Fibroblast of skin of left biceps (primary cell): ENCODE measurements around the gene SMIM27.
"Not testable (repeated sequence)": the region's sequence is repeated elsewhere in the genome, so short reads cannot be mapped to it uniquely, and the experiment has no call there.

Experiments used
- DNase-seq, 2 experiments: peaks; one replicate each; pipeline ENCODE4 v3.0.0-alpha.2; 2013; ENCODE audit warnings: low read depth in 2 of 2

SMIM27 gene, protein sequence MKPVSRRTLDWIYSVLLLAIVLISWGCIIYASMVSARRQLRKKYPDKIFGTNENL

DNA sequence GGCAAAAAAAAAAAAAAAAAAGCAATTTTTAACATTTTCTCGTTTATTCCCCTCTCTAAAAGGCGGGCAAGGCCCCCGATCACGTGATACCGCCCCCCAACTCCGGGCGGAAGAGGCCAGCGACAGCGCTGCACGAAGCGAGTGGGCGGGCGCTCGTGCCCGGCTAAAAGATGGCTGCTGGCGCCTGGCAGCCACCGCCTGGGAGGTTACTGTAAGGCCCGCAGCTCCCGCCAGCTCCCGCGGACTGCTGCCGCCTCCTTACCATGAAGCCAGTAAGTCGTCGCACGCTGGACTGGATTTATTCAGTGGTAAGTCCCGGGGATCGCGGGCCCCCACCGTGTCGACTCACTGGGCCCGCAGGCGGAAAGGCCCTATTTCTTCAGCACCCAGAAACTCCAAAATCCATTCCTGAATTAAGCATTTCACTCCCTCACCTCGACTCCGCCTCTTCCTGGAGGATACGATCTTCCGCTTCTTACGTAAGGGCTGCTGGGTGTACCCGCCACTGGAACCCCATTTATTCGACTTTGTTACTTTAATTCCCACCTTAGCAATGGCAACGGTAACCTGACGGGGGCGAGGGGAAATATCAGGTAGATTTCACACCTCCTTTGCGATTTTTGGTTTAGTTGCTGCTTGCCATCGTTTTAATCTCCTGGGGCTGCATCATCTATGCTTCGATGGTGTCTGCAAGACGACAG lies at the start of gene SMIM27, which contains the start of gene TOPORS:
Gene SMIM27 (plus strand): TSS at position 156 of the 701 bp plus-strand sequence. CDS start 108 bp downstream, at position 264.
Gene TOPORS (minus strand): TSS at position 415 of the 701 bp plus-strand sequence. CDS start 150 bp downstream, at position 265.
- peak; percentile 58 to 69 for DNase-seq

DNA sequence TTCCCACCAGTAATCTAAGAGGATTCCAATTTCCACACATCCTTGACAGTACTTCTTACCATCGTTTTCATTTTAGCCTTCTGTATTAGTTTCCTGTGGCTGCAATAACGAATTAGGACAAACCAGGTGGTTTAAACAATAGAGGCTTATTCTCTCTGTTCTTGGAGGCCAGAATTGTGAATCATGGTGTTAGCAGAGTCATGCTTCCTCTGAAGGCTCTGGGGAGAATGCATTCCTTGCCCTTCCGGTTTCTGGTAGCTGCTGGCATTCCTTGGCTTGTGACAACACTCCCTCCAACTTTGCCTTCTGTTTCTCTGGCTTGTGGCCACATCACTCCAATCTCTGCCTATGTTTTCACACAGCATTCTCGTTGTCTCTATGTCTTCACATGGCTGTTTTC lies 49.7 kb upstream of the SMIM27 start:
- DNase-seq: peak in 1 of 2 experiments; percentile 11

DNA sequence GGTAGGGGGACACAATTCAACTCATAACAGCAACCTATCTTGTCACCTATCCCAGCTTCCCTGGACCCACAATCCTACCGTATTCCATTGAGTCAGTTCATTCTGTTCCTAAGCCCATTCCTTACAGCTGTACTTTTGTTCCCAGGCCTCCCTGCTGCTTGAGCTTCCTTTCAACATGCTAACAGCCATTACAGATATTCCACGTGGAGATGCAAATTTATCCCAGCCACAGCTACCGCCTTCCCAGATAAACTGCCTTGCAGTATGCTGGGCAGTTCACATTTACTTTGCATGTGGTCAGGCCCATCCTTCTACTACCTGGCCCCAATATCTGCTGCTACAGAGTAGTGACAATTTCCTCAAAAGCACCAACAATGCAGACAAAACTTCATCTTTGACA lies 49.1 kb upstream of the SMIM27 start:
- no peak for DNase-seq

DNA sequence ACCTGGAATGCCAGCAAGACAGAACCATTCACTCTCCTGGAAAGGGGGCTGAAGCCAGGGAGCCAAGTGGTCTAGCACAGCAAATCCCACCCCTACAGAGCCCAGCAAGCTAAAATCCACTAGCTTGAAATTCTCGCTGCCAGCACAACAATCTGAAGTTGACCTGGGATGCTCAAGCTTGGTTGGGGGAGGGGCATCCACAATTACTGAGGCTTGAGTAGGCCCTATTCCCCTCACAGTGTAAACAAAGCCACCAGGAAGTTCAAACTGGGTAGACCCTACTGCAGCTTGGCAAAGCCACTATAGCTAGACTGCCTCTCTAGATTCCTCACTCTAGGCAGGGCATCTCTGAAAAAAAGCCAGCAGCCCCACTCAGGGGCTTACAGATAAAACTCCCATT lies 43.4 kb upstream of the SMIM27 start:
- DNase-seq: no peak

DNA sequence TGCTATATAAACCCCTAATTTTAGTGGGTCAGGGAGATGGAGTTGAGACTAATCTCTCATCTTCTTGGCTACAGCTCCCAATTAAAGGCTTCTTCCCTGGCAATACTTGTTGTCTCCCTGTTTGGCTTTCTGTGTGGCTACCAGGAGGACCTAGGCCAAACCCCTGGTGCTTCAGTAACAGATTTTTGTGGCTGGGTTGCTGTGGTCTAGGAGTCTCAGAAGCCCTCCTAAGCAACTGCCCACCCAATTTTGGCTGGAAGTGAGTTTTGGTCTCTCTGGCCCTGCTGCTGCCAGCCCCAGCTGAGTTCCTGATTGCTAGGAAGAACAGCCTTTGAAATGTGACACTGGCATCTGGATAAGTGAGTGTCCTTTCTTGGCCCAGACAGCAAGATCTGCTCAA lies 35.9 kb upstream of the SMIM27 start:
- DNase-seq: no peak

DNA sequence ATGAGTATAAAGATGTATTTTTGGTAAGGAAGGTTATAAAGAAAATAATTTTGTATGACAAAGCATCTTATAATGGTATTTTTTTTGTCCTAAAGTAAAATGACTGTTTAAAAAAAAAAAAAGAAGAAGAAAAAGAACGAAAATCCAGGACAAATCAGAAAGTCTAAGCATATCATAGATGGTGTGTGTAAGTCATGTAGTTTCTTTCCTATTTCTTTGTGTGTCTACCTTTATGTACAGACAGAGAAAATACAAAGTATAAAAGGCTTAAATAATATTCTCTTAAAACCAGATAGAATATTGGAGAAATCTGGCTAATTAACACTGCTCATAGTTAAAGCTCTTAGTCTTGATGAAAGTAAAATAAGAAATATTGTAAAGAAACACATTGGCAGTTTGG lies 33.9 kb upstream of the SMIM27 start:
- DNase-seq: no peak

DNA sequence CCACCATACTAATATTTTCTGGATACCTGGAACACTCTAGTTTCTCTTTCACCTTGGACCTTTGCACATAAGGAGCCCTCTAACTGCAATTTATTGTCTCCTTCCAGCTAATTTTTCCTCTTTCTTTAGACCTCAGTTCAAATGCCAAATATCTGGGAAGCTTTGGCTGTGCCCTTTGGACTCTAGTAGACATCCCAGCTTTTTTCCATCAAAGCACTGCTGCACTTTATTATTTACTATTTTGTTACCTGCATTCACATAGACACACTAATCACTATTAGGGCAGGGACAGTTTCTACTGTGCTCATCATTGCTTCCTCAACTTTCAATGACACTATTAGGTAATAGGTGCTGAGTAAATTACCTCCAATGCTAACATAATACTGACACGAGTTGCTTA lies 28.2 kb upstream of the SMIM27 start:
- no peak for DNase-seq

DNA sequence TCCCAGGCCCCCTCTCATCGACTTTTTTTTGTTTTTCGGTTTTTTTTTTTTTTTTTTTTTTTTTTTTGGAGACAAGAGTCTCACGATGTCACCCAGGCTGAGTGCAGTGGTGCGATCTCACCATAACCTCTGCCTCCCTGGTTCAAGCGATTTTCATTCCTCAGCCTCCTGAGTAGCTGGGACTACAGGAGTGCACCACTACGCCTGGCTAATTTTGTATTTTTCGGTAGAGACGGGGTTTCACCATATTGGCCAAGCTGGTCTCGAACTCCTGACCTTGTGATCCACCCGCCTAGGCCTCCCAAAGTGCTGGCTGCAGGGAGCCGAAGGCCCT lies 27.6 kb upstream of the SMIM27 start:
- DNase-seq: not testable (repeated sequence)

DNA sequence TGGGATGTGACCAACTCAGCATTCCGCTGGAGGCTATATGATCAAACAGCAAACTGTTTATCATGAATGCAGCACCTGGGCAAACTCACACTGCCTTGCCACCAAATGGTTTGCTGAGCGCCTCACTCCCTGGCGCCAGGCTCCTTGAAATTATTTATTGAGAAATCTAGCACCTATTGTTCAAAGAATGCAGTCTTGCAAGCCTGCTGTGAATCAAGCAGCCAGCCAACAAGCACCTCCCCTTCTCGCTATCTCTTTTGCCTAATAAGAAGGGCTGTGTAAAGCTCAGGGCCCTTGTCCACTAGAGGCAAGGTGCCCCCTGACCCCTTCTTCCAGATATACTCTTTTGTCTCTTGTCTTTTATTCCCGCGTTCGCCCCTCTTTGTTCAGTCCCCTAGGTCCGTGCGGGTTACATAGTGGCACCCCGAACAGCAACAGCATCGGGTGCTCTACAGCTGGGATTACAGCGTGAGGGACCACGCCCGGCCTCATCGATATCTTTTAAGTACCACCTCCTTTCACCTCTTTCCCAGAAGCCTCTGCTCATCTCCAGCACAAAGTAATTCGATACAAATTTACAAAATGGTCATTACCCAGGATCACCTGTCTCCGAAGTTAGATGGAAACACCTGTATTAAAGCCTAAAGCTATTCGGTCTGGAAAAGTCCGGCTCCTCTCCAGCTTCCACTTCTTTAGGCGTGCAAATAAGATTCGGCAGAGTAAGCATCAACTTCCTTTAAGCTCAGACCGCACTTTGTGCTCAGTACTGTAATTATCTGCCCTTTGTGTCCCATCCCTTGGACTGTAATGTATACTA lies 27.0 kb upstream of the SMIM27 start:
- no peak for DNase-seq

DNA sequence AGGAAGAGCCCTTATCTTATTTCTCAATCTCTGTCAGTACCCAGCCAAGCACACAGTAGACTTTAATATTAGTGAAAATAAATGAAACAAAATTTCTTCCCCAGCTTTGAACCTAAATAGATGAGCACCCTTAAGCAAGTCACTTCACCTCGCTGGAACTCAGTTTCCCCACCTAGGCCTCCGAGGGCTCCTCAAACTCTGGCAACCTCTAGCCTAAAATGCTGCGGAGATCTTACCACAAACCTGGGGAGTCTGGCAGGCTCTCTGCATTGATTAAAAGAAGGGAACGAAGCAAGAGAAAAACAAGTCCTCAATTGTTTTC lies 26.5 kb upstream of the SMIM27 start:
- no peak for DNase-seq

DNA sequence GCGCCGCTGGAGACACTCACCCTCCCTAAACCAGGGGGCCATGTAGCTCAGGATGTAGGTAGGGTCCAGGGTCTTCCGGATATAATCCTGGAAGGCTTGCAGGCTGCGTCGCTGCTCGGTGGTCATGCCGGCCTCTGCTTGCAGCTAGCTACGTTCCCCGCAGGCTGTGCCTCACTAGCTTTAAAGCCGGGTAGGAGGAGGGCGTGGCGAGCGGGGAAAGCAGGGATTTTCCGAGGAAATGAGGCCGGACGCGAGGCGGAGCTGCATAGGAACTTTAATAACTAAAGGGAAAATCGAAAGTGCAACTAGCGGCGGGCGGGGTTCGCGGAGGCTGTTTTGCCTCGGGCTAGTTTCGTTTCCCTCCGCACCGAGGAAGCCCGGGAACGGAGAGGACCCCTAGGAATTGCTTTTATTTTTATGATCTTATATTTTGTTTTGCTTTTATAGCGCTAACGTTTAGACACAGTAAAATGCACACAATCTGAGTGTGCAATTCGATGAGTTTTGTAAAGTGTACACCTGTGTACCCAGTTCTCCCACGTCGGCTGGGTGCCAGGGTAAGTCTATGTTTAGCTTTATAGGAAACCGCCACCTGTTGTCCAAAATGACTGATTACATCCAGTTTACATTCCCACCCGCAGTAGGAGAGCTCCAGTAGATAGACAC lies 26.0 kb upstream of the SMIM27 start, which contains the start of gene RIGI:
Gene RIGI (minus strand): TSS at position 156 of the 666 bp plus-strand sequence. CDS start 30 bp downstream, at position 126.
- DNase-seq: peak; percentile 64 to 72

DNA sequence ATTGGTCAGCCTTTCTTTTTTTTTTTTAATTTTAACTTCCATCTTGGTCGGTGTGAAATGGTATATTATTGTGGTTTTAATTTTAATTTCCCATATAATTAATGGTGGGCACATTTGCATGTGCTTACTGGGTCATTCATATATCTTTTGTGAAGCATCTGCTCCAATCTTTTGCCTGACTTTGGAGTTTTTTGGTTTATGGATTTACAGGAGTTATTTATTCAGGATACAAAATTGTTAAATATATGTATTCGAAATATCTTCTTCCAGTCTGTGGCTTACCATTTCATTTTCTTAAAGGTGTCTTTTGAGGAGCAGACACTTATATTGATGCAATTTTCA lies 25.4 kb upstream of the SMIM27 start:
- no peak for DNase-seq

DNA sequence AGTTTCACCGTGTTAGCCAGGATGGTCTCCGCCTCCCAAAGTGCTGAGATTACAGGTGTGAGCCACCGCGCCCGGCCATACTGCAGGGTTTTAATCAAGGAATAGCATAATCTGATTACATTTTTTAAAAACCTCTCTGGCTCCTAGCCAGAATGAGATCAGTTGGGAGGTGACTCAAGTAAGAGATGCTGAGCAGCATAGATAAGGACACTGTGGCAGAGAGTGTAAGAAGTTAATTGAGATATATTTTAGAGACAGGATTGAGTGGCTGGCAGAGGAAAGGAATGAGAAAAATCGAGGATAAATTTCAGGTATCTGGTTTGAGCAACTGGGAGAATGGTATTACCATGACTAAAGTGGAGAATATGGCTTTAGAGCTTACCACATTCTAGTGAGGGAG lies 18.8 kb upstream of the SMIM27 start:
- DNase-seq: no peak

DNA sequence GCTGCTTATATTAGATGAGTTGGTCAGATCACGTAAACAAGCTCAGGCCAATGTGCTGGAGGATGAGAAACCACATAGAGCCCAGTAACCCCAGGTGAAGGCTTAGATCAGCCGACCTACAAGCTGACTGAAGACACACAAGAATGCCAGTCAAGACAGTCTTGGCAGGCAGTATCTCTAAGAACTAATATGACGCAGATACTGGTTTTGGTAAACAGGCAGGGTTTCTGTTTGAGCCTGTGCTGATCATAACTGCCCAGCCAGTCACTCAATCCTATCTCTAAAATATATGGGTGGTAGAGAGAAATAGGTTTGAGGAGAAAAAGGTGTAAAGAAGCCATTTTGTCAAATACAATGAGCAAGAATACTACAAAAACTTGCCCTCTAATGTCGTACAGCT lies 18.3 kb upstream of the SMIM27 start:
- no peak for DNase-seq

DNA sequence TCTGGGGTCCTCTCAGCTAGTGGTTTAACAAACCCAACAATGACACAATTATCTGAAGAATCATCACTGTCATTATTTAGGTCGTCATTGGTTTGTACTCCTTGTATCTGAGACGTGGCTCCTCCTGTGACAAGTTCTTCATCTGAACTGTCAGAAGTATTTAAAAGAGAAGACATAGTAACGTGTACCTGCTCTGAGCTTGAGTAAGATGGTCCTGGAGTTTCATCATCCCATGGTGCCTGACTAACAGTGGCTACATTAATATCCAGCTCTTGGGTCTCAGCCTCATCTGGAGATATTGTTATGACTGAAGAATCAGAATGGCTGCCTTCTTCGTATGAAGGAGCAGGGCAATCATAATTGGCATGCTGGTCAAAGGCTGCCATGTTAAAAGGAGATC lies 9.1 kb upstream of the SMIM27 start:
- DNase-seq: no peak

DNA sequence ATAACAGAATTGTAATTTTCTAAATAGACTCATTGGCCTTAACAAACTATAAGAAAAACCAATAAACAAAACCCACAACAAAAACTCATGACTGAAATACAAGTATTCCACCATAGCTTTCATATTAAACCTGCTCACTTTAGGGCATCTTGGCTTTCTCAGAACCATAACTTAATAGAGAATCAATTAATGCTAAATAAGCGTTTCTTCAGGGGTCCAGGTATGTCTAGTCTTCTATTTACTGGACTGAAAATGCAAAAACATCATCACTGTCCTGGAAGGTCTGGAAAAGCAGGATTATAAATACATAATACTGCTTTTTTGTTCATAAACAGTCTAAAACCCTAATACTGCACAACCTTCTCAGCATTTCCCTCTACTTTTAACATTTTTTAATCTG lies 6.2 kb upstream of the SMIM27 start:
- no peak for DNase-seq

DNA sequence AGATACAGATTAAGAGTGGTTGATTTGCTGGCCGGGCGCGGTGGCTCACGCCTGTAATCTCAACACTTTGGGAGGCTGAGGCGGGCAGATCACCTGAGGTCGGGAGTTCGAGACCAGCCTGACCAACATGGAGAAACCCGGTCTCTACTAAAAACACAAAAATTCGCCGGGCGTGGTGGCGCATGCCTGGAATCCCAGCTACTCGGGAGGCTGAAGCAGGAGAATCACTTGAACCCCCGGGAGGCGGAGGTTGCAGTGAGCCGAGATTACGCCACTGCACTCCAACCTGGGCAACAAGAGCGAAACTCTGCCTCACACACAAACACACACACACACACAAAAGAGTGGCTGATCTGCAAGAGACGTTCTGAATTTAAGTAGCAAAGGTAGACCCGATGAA lies 3.9 kb upstream of the SMIM27 start:
- DNase-seq: not testable (repeated sequence)

DNA sequence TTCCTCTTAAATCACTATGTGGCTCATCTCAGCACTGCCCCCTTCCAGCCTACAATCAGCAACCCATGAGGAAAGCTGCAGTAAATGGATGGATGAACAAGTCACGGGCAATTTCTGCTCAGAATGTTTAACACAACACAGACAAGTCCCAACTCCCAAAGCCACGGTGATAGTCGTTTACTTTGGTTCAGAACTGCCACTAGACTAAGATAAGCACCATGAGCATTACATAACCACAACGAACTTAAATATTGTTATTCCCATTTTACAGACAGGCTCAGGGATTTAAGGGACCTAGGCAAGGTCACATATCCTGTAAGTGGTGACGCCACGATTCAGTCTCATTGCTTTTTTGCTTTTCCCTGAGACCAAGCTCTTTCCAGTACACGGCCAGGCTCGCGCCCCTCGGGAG lies 2.0 kb upstream of the SMIM27 start:
- no peak for DNase-seq

DNA sequence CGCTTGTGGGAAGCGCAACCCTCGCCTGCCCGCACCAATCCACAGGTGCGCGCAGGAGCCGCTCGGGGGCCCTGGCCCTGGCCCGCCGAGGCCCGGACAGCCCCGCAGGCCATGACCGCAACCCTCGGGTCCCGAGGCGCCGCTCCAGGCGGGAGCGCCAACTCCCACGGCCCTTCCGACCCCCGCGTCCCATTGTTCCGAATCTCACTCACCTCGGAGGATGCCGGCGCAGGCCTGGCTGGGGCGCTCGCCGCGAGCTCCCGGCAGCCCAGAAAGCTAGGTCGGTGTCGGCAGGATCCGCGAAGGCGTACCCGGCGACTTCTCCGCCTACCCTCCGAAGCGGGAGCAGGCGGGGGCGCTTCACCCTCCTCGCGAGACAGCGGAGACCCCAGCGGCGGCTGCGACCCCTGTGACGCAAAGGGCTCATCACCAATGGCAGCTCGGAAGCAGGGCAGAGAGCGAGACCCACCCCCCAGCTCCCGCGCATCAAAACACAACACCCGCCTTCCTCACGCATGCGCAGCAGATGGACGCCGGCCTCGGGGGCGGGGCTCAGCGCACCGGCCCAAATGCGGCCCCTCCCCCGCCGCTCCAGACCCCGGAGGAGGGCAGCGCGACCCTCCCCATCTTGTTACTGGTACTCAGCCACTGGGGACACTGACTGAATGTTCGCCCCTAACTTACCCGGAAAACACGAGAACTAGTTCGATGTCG lies 1.4 kb upstream of the SMIM27 start:
- peak; percentile 82 to 85 for DNase-seq

DNA sequence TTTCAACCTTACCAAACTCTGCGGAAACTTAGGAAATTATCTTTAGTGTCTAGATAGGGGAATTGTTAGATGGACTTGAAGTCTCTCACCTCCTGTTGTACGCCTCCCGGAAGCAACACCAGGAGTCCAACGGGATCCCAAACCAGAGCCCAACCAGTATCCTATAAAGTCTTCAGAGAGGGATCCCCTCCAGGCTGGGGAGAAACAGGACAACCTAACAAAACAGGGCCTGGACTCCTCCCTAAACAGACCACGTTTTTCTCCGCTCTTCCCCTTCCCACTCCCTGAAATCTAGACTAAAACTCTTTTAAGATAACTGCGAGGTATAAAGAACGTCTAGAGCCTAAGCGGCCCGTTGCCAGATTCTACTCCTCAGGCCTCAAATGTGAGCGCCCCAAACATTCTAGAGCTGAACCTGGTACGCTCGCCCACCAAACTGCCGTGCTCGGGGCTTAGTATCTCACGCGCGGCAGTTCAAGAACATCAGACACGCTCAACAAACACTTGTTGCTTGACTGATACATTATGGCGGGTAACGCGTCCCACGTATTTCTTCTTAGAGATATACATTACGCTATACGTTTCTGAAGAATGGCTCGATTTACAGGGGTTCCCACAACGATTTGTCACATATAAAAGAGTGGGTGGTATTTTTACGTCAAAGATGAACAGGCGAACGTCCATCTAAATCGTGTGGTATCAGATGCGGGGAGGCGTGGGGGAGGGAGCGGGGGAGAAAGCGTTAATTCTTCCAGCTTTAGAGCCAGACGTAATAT lies 663 bp upstream of the SMIM27 start:
- peak in 1 of 2 experiments; percentile 12 for DNase-seq

DNA sequence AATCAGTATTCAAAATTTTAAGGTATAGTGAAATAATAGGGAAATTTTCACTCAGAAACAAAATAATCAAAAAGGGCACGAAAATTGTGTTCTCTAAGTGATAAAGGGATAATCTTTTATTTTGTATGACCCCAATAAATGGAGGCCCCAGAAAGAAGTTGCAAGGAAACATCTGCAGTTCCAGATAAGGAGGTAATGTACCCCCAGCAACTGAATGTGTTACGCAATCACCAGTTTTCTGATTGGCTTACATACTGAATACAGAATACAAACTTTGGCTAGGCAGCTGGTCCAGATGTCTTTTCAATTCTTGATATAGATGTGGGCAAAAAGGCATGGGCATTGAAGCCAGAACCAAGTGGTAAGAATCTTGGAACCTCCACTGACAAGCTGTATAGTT lies 2.0 kb downstream of the SMIM27 start:
- no peak for DNase-seq
